ENCODE results near the gene HEPHL1.

HEPHL1 gene

DNA sequence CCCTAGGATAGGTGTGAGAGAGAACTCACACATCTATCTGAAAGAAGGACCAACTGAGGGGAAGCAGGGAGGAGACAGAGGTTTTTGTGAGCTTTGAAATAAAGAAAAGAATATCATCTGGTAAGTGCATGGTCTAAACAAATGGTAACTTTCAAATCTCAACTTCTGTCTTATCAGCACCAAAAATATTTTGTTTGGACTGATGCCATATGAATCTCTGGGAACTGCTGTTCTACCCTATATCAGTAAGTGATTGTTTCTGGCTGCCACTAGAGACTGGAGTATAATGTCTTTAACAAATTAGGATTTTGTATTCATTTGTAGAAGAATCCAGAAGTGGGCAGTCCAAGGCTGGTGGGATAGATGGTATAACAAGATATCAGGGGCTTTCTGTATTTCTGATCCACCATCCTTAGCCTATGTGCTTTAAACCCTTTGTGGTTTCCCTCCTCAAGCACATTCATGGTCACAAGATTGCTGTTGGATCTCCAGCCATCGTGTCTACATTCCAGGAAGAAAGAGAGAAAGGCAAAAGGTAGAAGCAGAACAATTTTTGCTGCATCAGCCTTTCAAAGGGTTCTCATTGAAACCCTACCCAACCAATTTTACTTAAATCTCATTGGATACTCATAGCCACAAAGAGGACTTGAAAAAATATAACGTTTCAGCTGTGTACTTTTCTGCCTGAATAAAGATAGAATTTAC, 4.7 kb downstream of the HEPHL1 start:
- DNase-seq = no peak

DNA sequence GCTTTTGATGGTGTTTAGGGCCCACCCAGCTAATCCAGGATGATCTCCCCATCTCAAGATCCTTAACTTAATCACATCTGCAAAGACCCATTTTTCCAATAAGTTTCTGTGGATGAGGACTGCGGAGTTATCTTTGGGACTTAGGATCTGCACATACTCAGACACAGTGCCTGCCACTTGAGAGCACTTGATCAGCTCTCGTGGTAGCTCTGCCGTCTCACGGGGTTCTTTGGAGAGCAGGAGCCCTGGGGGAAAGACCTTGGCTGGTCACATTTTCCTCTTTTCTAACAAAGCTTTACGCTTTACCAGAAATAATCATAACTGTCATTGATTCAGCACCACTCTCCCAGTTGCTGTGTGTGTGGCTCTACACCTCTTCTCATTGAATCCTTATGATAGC, 6.1 kb downstream of the HEPHL1 start:
- no peak for DNase-seq

- DNase-seq = no peak
Observed at GRCh38 chr11:94028436-94028835, 7.3 kb downstream of the HEPHL1 start.

- no peak for DNase-seq
Observed at GRCh38 chr11:94030059-94030458, 8.9 kb downstream of the HEPHL1 start.

- no peak for DNase-seq
Observed at GRCh38 chr11:94031625-94032024, 10.5 kb downstream of the HEPHL1 start.

- DNase-seq = no peak
Observed at GRCh38 chr11:94032066-94032465, 10.9 kb downstream of the HEPHL1 start.

DNA sequence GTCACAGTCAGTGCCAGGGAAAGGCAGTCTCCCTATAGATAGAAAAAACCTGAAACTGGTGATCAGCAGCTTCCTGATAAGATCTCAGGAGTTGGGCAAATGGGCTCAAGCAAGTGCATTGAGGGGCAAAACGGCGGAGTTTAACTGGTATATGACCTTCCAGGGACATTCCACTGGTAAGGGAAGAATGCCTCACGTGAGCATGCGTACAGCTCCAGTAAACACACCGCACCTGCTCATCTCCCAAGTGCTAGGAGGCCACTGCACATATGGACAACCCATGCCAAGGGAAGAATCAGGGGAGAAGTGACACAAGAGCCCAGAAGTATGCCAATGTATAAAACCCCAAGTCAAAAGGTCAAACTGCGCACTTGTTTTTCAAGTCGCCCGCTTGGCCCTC, 11.6 kb downstream of the HEPHL1 start:
- no peak for DNase-seq

- no peak for DNase-seq
Observed at GRCh38 chr11:94034207-94034606, 13.1 kb downstream of the HEPHL1 start.

DNA sequence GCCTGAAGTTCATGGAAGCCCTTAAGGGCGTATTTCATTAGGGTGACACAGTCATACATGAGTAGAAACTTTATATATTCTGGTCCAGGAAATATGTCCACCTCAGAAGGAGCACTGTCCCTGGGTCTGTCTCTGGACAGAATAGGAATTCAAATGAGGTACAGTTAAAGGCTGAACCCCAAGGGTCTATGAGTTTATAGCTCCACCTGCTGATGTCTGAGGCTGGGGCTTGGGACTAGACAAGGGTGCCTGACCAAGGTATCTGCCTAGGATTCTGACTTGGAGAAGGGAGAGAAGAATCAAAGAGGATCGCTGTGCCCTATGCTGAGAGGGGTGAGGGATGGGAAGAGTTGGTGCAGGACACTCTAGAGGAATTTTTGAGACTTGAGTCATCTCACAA, 14.9 kb downstream of the HEPHL1 start:
- DNase-seq = no peak

GRCh38 chr11:94043241-94043640, 22.1 kb downstream of the HEPHL1 start:
- no peak for DNase-seq

DNA sequence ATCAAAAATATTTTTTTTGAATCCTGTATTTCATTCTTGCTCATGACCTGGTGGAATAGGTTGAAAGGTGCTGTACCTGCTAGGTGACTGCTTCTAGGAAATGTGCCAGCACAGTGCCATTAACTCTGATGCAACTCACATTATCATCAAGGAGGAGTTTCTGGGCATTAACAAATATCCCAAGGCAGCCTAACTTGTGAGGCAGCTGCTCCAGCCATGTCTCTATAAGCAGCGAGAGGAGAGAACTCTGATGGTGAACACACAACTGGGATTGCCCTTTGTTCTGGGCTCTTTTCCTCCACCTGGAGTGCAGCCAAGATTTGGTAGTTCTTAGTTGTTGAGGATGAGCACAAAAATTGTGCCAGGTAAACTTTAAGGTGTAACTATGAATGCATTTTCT, 25.6 kb downstream of the HEPHL1 start:
- DNase-seq = no peak

DNA sequence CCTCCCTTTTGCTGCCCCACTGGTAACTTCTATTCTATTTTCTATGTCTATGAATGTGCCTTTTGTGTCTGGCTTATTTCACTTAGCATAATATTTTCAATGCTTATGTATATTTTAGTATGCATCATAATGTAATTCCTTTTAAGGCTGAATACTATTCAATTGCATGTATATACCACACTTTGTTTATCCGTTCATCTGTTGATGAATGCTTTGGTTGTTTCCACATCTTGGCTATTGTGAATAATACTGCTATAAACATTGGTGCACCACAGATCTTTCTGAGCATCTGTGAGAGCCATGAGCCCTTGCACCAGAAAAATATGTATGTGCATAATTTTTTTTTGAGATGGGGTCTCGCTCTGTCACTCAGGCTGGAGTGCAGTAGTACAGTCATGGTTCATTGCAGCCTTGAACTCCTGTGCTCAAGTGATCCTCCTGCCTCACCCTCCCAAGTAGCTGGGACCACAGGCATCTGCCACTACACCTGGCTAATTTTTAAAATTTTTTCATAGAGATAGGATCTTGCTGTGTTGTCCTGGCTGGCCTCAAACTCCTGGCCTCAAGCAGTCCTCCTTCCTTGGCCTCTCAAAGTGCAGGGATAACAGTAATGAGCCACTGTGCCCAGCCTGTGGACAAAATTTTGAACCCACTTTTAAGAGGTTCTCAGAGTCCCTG, 27.0 kb downstream of the HEPHL1 start:
- DNase-seq = no peak

GRCh38 chr11:94049351-94049750, 28.2 kb downstream of the HEPHL1 start:
- DNase-seq = no peak

GRCh38 chr11:94058630-94059029, 37.5 kb downstream of the HEPHL1 start:
- DNase-seq = no peak

DNA sequence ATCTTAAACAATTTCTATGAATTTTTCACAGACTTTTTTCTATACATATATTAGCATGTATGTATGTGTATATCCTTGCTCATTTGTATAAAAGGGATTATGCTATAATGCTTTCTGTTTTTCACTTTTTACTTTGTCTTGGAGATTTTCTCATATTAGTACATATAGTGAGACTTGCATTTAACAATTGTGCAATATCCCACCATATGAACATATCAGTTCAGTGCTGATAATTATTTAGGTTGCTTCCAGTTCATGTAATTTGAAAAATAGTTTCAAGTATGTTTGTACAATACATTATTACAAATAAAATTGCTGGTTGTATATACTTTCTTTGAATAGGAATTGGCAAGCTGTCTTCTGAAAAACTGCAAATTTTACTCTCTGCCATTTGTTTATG, 37.9 kb downstream of the HEPHL1 start:
- no peak for DNase-seq

GRCh38 chr11:94060401-94060800, 39.2 kb downstream of the HEPHL1 start:
- DNase-seq = no peak

GRCh38 chr11:94062360-94062759, 41.2 kb downstream of the HEPHL1 start:
- no peak for DNase-seq

DNA sequence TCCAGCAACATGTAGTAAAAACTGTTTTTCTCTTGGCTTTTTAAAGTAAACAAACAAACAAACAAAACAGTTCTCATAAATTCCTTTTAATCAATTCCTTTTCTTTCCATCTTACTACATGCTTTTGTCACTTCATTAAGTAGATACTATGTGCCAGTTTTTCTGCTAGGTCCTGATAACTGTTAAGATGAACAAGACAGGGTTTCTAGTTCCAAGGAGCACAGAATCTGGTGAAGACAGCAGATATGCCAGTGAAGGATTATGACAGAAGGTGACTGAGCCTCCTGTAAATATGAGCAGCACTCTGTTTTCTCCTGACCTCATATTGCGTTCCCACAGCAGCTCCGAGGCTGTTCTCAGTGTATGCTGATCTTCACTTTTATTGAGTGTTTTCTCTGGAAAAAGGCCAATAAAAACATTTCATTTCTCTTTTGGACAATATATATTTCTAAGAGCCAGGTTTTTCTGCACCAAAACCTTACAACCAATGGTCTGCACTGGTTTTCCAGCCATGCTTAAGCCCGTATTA, 45.8 kb downstream of the HEPHL1 start:
- no peak for DNase-seq

DNA sequence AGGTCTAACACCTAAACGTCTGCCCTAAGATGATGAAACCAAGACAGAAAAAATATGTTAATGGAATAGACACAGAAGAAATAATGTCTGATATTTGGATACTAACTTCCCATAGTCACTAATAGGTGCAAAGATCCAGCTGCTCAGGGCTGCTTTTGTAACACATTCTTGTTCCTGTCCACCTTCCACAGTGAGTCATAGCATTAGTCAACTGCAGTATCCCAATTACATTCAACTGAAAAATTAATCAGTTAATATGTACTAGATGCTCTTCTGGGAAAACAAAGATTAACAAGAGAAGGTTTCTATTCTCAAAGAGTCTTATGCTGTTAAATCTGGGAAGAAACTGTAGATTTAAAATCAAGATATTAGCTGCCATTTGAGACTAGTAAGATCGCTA, 47.6 kb downstream of the HEPHL1 start:
- DNase-seq = no peak

DNA sequence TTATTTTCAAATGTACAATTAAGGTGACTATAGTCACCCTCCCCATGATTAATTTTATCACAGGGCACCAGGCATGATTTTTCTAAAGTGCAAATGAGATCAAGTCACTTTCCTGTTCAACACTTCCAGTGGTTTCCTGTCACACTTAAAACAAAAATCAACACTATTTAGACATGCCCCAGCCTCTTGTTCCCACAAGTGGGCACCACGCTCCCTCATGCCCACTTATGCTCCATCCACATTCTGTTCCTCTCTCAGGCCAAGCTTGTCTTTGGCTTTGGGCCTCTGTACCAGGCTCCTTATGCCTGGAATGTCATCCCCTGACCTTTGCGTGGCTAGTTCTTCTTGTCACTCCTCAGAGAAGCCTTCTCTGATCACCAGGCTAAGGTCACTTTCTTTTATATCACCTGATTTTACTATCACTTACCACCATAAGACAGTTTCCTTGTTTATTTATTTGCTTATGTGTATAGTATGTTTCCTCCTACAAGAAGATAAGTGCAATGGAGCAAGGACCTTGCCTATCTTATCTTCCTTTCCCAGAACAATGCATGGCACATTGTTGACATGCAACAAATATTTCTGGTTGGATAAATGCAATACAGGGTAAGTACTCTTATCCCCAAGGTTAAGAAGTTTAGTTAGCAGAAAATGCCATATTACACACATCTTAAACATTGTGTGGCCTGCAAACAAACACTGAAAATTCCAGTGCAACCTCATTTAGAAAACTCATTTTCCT, 56.6 kb downstream of the HEPHL1 start:
- DNase-seq = no peak

- no peak for DNase-seq
Observed at GRCh38 chr11:94084164-94084563, 63.0 kb downstream of the HEPHL1 start.

DNA sequence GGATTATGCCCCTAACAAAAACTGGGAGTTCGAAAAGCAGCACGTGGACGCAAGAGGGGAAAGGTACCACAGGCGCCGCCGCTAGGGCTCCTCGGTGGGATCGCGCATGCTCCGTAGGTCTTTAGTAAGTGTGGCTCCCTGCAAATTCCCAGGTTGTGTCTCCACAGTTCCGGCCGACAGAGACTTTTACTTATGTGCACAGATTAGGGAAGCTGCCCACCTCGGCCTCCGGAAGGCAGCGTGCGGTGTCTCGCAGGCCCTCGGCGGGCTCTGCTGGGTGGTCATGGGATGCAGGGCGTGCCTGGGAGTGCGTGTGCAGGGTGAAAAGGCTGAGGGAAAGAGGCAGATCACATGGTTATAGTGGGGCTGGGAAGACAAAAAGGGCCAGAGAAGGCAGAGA, 67.8 kb downstream of the HEPHL1 start:
- no peak for DNase-seq

GRCh38 chr11:94089341-94089740, 68.2 kb downstream of the HEPHL1 start:
- no peak for DNase-seq

DNA sequence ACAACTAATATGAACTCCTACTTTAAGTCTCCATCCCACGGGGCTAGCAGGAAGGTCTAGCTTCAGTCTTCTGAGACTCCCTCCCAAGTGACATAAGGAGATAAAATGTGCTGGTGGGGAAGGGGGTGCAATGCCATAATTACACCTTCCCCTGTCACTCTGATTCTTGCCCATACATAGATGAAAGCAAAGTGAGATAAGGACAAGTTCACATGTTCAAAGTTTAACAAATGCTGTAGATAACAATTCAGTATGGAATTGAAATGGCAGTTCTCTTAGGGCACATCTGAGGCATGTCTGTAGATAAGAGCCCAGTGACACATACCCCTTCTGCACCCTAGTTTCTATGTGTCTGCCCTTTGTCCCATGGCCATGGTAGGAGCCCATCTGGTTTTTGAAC, 69.2 kb downstream of the HEPHL1 start:
- DNase-seq = no peak
